SU-DHL-6 (cell line): ENCODE data around the gene DCD.

Experiments
- H2AFZ ChIP-seq: fragments of 200-600 bp; sonication (generic); 2 replicates; pipeline ENCODE4 v1.6.1; 2014; ENCODE audit warnings: low read depth, mild to moderate bottlenecking, moderate library complexity, mixed read lengths, antibody characterized with exemption, low read length; ENCODE audit not compliant: severe bottlenecking
- H3F3A ChIP-seq: fragments of 200-600 bp; shearing (Covaris generic); 2 replicates; pipeline ENCODE4 v1.6.0; 2016; ENCODE audit warnings: antibody characterized with exemption, mild to moderate bottlenecking; ENCODE audit not compliant: insufficient read depth
- H3K27ac ChIP-seq: fragments of 200-600 bp; sonication (generic); 2 replicates; pipeline ENCODE4 v1.5.1; 2016; ENCODE audit warnings: low read depth, mild to moderate bottlenecking, low read length, moderate library complexity, mixed read lengths
- H3K27me3 ChIP-seq: fragments of 200-600 bp; sonication (generic), shearing (Covaris generic); 2 replicates; pipeline ENCODE4 v1.6.0; 2014; ENCODE audit warnings: mild to moderate bottlenecking, low read length
- H3K36me3 ChIP-seq: fragments of 200-600 bp; sonication (generic); 2 replicates; pipeline ENCODE4 v1.6.1; 2014; ENCODE audit warnings: mild to moderate bottlenecking, low read length, mixed read lengths
- H3K4me2 ChIP-seq: fragments of 300-600, 200-600 bp; shearing (Covaris generic), sonication (generic); 2 replicates; pipeline ENCODE4 v1.6.0; 2014; ENCODE audit warnings: low read length, low read depth, mild to moderate bottlenecking; ENCODE audit not compliant: poor library complexity, severe bottlenecking
- H3K4me3 ChIP-seq: fragments of 200-600 bp; sonication (generic); 2 replicates; pipeline ENCODE4 v1.5.1; 2014; ENCODE audit warnings: antibody characterized with exemption, low read length, mild to moderate bottlenecking, mixed read lengths; ENCODE audit not compliant: insufficient read depth, poor library complexity, severe bottlenecking
- H3K79me2 ChIP-seq: fragments of 200-600 bp; sonication (generic); 2 replicates; pipeline ENCODE4 v1.6.1; 2014; ENCODE audit warnings: mild to moderate bottlenecking, low read length, moderate library complexity; ENCODE audit not compliant: insufficient read depth
- H3K9ac ChIP-seq: fragments of 200-600 bp; sonication (generic); 2 replicates; pipeline ENCODE4 v1.7.0; 2014; ENCODE audit warnings: mild to moderate bottlenecking, low read length
- H3K9me2 ChIP-seq: fragments of 200-600 bp; sonication (generic); replicated peaks from 2 replicates; pipeline ENCODE4 v1.6.1; 2014; ENCODE audit warnings: low read length; ENCODE audit not compliant: insufficient read depth
- H3K9me3 ChIP-seq: fragments of 200-600 bp; sonication (generic); 2 replicates; pipeline ENCODE4 v1.6.1; 2014; ENCODE audit warnings: low read length, mixed read lengths; ENCODE audit not compliant: insufficient read depth
- H4K20me1 ChIP-seq: fragments of 200-600 bp; sonication (generic); 2 replicates; pipeline ENCODE4 v1.6.1; 2014; ENCODE audit warnings: low read depth, mild to moderate bottlenecking, antibody characterized with exemption, low read length, moderate library complexity, mixed read lengths
- EZH2phosphoT487 ChIP-seq: fragments of 200-600 bp; sonication (generic), shearing (Covaris generic); conservative IDR thresholded peaks from 2 replicates; pipeline ENCODE4 v1.6.1; 2018; ENCODE audit warnings: mild to moderate bottlenecking, antibody characterized with exemption, low read length, moderate library complexity, mixed read lengths
- TF ChIP-seq, protein P1 (sequence below): fragments of 200-600 bp; sonication (generic); IDR thresholded peaks from one replicate; pipeline ENCODE4 v1.5.1; 2017; ENCODE audit warnings: antibody characterized with exemption, mild to moderate bottlenecking, low read length, moderate library complexity; ENCODE audit not compliant: insufficient read depth, poor library complexity, severe bottlenecking

Gene DCD

DNA sequence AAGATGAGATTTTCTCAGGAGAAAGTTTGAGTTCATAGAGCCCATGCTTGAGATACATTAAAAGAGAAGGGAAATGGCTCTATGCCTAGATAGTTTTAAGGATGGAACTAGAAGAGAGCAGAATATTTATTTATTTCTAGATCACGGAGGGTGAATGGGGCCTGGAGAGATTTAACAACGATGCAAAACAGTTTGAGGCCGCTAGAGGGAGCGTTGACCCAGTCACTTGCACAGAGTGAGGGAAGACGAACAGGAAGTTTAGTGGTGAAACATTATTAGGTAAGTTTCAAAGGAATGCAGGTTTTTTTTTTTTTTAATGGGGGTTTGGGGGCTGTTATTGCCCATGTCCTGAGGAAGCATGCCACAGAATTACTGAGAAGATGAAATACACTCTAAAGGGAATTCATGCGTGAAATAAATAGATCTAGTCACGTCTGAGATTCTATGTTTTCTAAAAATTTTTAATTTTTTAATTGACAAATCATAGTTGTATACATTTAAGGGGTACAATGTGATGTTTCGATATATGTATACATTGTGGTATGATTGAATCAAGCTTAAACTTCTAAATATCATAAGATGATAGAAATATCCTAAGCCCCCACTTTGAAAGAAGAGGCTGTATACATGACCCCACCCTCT, 44.9 kb downstream of the DCD start:
- no peaks in the 10 kb centered on the region for H3F3A ChIP-seq
- no peak overlapping the region for H3K9ac ChIP-seq
- no peaks in the 10 kb centered on the region for H3K27me3 ChIP-seq
- no peaks in the 10 kb centered on the region for H3K36me3 ChIP-seq
- no peak for TF ChIP-seq EZH2phosphoT487
- TF ChIP-seq, protein P1, sequence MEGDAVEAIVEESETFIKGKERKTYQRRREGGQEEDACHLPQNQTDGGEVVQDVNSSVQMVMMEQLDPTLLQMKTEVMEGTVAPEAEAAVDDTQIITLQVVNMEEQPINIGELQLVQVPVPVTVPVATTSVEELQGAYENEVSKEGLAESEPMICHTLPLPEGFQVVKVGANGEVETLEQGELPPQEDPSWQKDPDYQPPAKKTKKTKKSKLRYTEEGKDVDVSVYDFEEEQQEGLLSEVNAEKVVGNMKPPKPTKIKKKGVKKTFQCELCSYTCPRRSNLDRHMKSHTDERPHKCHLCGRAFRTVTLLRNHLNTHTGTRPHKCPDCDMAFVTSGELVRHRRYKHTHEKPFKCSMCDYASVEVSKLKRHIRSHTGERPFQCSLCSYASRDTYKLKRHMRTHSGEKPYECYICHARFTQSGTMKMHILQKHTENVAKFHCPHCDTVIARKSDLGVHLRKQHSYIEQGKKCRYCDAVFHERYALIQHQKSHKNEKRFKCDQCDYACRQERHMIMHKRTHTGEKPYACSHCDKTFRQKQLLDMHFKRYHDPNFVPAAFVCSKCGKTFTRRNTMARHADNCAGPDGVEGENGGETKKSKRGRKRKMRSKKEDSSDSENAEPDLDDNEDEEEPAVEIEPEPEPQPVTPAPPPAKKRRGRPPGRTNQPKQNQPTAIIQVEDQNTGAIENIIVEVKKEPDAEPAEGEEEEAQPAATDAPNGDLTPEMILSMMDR, result peak; percentile 79
- H3K4me3 ChIP-seq, result no peak overlapping the region
- peak overlapping the region; percentile 39 for H2AFZ ChIP-seq
- H4K20me1 ChIP-seq, result no peaks in the 10 kb centered on the region
- no peaks in the 10 kb centered on the region for H3K9me2 ChIP-seq
- H3K79me2 ChIP-seq, result no peaks in the 10 kb centered on the region
- peak overlapping the region; percentile 11 for H3K4me2 ChIP-seq
- H3K9me3 ChIP-seq, result no peaks in the 10 kb centered on the region
- H3K27ac ChIP-seq, result no peak overlapping the region

DNA sequence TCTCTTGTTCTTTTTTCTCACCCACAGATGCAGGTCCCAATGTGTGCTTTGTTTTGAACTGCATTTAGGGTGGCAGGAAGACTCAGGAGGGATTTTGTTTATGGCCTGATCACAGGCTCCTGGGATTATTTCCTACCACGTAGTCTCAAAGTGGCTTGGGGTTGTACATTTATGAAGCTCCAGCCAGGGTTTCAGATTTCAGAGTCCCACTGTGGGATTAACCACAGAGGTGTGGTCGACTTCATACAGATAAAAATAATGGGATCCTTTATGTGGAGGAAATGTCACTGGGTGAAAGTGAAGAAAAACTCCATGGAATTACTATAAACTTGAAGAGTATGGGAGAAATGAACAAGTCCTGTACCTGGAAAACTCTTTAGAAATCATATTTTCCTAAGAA, 45.5 kb downstream of the DCD start:
- no peak overlapping the region for H3K9ac ChIP-seq
- H3K79me2 ChIP-seq, result no peaks in the 10 kb centered on the region
- H3K36me3 ChIP-seq, result no peaks in the 10 kb centered on the region
- H3K4me3 ChIP-seq, result no peak overlapping the region
- H3K27me3 ChIP-seq, result no peaks in the 10 kb centered on the region
- H2AFZ ChIP-seq, result peak overlapping the region; percentile 39
- H3K27ac ChIP-seq, result no peak overlapping the region
- TF ChIP-seq, protein P1, result no peak
- no peak for TF ChIP-seq EZH2phosphoT487
- no peaks in the 10 kb centered on the region for H3K9me3 ChIP-seq
- no peak overlapping the region for H3K4me2 ChIP-seq
- H4K20me1 ChIP-seq, result no peaks in the 10 kb centered on the region
- H3F3A ChIP-seq, result no peaks in the 10 kb centered on the region
- no peaks in the 10 kb centered on the region for H3K9me2 ChIP-seq

DNA sequence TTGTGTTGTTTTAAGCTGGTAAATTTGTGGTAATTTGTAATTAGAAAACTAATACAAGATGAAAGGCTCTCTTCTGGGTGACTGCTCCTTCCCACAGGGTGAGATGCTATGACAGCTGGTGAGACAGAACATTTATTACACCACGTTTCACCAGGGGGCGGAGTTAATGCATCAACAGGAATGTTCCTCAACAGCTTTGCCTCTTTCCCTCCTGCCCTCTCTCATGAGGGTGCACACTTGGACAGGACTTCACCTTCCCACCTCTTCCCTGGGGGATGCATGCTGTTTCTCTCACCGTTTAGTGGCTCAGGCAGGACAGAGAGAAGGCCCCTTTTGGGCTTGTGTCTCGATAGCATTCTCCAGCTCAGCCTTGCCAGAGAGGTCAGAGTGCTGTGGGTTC, 46.3 kb downstream of the DCD start:
- Histone ChIP-seq H2AFZ (no peak overlapping the region), H3K9ac (no peak overlapping the region), H3F3A (no peaks in the 10 kb centered on the region), H3K9me3 (no peaks in the 10 kb centered on the region), H3K4me3 (no peak overlapping the region), H4K20me1 (no peaks in the 10 kb centered on the region), H3K27me3 (no peaks in the 10 kb centered on the region), H3K9me2 (no peaks in the 10 kb centered on the region), H3K27ac (no peak overlapping the region), H3K4me2 (no peak overlapping the region), H3K36me3 (no peaks in the 10 kb centered on the region), H3K79me2 (no peaks in the 10 kb centered on the region)
- TF ChIP-seq, protein P1, result no peak
- TF ChIP-seq EZH2phosphoT487, result no peak
